Thyroid gland (tissue), 4 donors: ENCODE data around the gene ATXN7L1.

Experiments used
- POLR2A ChIP-seq, 2 donors: fragments of 450-650 bp; IDR thresholded peaks; one replicate each; pipeline ENCODE4 v1.6.1; 2017; ENCODE audit warnings: antibody characterized with exemption in 2 of 2, mild to moderate bottlenecking in 2 of 2, moderate library complexity in 1 of 2
- TF ChIP-seq, protein P1 (sequence below), 6 experiments: fragments of 200-600 bp in 3 of 6; fragments of 450-650 bp in 3 of 6; sonication (generic) in 3 of 6; IDR thresholded peaks; one replicate each; pipeline ENCODE4 v1.5.1; 2016 to 2019; ENCODE audit warnings: antibody characterized with exemption in 6 of 6, mild to moderate bottlenecking in 2 of 6, inconsistent platforms in 1 of 6, moderate library complexity in 1 of 6

DNA sequence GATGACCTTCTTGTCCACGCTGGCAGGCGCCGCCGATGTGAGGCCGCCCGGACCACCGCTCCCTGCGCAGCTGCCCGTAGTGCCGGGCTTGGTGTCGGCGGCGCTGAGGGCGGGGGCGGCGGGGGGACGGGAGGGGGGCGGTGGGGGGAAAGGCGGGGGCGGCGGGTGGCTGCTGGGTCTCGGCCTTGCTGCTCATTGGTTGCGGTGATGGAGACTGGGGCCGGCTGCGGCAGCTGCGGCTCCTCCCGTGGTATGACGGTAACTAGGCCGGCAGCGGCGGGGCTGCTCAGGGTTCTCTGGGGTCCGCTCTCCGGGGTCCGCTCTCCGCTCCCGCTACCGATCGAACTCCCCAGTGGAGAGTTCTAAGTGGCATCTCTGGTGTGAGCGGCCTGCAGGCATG, 293.3 kb downstream of the ATXN7L1 start:
- TF ChIP-seq, protein P1, sequence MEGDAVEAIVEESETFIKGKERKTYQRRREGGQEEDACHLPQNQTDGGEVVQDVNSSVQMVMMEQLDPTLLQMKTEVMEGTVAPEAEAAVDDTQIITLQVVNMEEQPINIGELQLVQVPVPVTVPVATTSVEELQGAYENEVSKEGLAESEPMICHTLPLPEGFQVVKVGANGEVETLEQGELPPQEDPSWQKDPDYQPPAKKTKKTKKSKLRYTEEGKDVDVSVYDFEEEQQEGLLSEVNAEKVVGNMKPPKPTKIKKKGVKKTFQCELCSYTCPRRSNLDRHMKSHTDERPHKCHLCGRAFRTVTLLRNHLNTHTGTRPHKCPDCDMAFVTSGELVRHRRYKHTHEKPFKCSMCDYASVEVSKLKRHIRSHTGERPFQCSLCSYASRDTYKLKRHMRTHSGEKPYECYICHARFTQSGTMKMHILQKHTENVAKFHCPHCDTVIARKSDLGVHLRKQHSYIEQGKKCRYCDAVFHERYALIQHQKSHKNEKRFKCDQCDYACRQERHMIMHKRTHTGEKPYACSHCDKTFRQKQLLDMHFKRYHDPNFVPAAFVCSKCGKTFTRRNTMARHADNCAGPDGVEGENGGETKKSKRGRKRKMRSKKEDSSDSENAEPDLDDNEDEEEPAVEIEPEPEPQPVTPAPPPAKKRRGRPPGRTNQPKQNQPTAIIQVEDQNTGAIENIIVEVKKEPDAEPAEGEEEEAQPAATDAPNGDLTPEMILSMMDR (IDR thresholded peaks at IDR 0.05): no peak
- TF ChIP-seq POLR2A (IDR thresholded peaks at IDR 0.05): no peak
